GM12878 (cell line): ENCODE results near the gene CHERP. TPM values are rescaled to one million over a fixed set of nuclear protein-coding genes. Genes with fewer than 3 reads are reported as not detected.

ENCODE experiments used
- ASH2L ChIP-seq: fragments of 300-600, 200-600 bp; sonication (generic); IDR thresholded peaks from 2 replicates; pipeline ENCODE4 v1.6.1; 2017; ENCODE audit warnings: low read depth, mild to moderate bottlenecking, borderline replicate concordance
- ATF7 ChIP-seq: fragments of 450-650 bp; IDR thresholded peaks from 2 replicates; pipeline ENCODE4 v1.6.1; 2016; ENCODE audit warnings: low read depth, mild to moderate bottlenecking
- CBFB ChIP-seq: IDR thresholded peaks from 2 replicates; pipeline ENCODE4 v1.6.1; 2016; ENCODE audit warnings: antibody characterized with exemption, low read depth
- CREB1 ChIP-seq: IDR thresholded peaks from 2 replicates; pipeline ENCODE4 v1.6.1; 2012; ENCODE audit warnings: low read depth, mild to moderate bottlenecking, inconsistent platforms
- CREM ChIP-seq: IDR thresholded peaks from 2 replicates; pipeline ENCODE4 v1.6.1; 2014; ENCODE audit warnings: antibody characterized with exemption, low read depth
- EP300 ChIP-seq, 2 experiments: fragments of 150-350 bp in 1 of 2; IDR thresholded peaks; 2 replicates each; pipeline ENCODE4 v1.6.1; 2011 to 2012; ENCODE audit warnings: low read depth in 2 of 2, low read length in 2 of 2, borderline replicate concordance in 1 of 2, improper control_type of control experiment in 1 of 2, inconsistent platforms in 1 of 2; ENCODE audit not compliant: control insufficient read depth in 1 of 2
- HDGF ChIP-seq: fragments of 450-650 bp; IDR thresholded peaks from 2 replicates; pipeline ENCODE4 v1.6.1; 2016; ENCODE audit warnings: antibody characterized with exemption
- KLF5 ChIP-seq: fragments of 450-650 bp; IDR thresholded peaks from 2 replicates; pipeline ENCODE4 v1.6.1; 2014; ENCODE audit warnings: mild to moderate bottlenecking; ENCODE audit not compliant: partially characterized antibody
- MXI1 ChIP-seq: fragments of 150-350 bp; IDR thresholded peaks from 2 replicates; pipeline ENCODE4 v1.6.1; 2011; ENCODE audit warnings: low read depth, mild to moderate bottlenecking, inconsistent platforms, low read length, improper control_type of control experiment
- NR2F1 ChIP-seq: fragments of 450-650 bp; conservative IDR thresholded peaks from 2 replicates; pipeline ENCODE4 v1.6.1; 2017; ENCODE audit warnings: mild to moderate bottlenecking
- PAX8 ChIP-seq: fragments of 450-650 bp; IDR thresholded peaks from 2 replicates; pipeline ENCODE4 v1.6.1; 2017; ENCODE audit warnings: mild to moderate bottlenecking, moderate library complexity
- RAD51 ChIP-seq: fragments of 450-650 bp; IDR thresholded peaks from 2 replicates; pipeline ENCODE4 v1.6.1; 2016; ENCODE audit warnings: moderate library complexity, mild to moderate bottlenecking, inconsistent platforms
- RB1 ChIP-seq: fragments of 450-650 bp; formaldehyde crosslinking; IDR thresholded peaks from 2 replicates; pipeline ENCODE4 v1.6.1; 2017; ENCODE audit warnings: mild to moderate bottlenecking, borderline replicate concordance
- RCOR1 ChIP-seq: conservative IDR thresholded peaks from 2 replicates; pipeline ENCODE4 v1.6.1; 2012; ENCODE audit warnings: low read depth, low read length, improper control_type of control experiment
- SMC3 ChIP-seq: IDR thresholded peaks from 2 replicates; pipeline ENCODE4 v1.6.1; 2011; ENCODE audit warnings: low read length, improper control_type of control experiment, borderline replicate concordance
- SREBF2 ChIP-seq: IDR thresholded peaks from 2 replicates; pipeline ENCODE4 v1.6.1; 2012; ENCODE audit warnings: mild to moderate bottlenecking, low read length
- SRF ChIP-seq, 2 experiments: IDR thresholded peaks; 2 replicates each; pipeline ENCODE4 v1.6.1; 2011; ENCODE audit warnings: low read depth in 2 of 2, low read length in 2 of 2, mild to moderate bottlenecking in 1 of 2, moderate library complexity in 1 of 2
- TCF7 ChIP-seq: IDR thresholded peaks from 2 replicates; pipeline ENCODE4 v1.6.1; 2014; ENCODE audit warnings: antibody characterized with exemption, borderline replicate concordance
- ZNF207 ChIP-seq: fragments of 450-650 bp; IDR thresholded peaks from 2 replicates; pipeline ENCODE4 v1.6.1; 2014; ENCODE audit warnings: antibody characterized with exemption, mild to moderate bottlenecking, borderline replicate concordance
- ZNF622 ChIP-seq: fragments of 450-650 bp; IDR thresholded peaks from 2 replicates; pipeline ENCODE4 v1.6.1; 2017; ENCODE audit warnings: mild to moderate bottlenecking, inconsistent platforms
- polyA plus RNA-seq, 11 experiments: library from polyadenylated mRNA; depleted of rRNA in 4 of 11; unstranded in 6 of 11; stranded (reverse) in 5 of 11; fragments of >200 nt; fragmentation: Nextera tagmentation in 4 of 11; fragmentation: Illumina TruSeq in 1 of 11; extraction: Ambion mirVana in 4 of 11; extraction: Trizol in 1 of 11; gene quantifications; 1 replicate in 1 of 11; 2 replicates in 10 of 11; pipeline versions ENCODE4 v1.2.1 to v1.2.3, GENCODE V29; 2011 to 2016; ENCODE audit warnings: inconsistent platforms in 2 of 11, missing spikeins in 2 of 11, low read depth in 1 of 11
- total RNA-seq, 4 experiments: library from RNA; depleted of rRNA in 3 of 4; stranded (reverse); fragments of >200 nt in 3 of 4; fragmentation: Illumina TruSeq in 1 of 4; extraction: Trizol in 1 of 4; gene quantifications; 2 replicates each; pipeline versions ENCODE4 v1.2.1 to v1.2.3, GENCODE V29; 2013 to 2021
- TF ChIP-seq, protein P1 (sequence below): fragments of 450-650 bp; IDR thresholded peaks from 2 replicates; pipeline ENCODE4 v1.6.1; 2017; ENCODE audit warnings: antibody characterized with exemption, mild to moderate bottlenecking, moderate library complexity
- TF ChIP-seq, protein P2 (sequence below): fragments of 450-650 bp; IDR thresholded peaks from 2 replicates; pipeline ENCODE4 v1.6.1; 2014; ENCODE audit warnings: mild to moderate bottlenecking
- TF ChIP-seq, protein P3 (sequence below): fragments of 450-650 bp; IDR thresholded peaks from 2 replicates; pipeline ENCODE4 v1.6.1; 2016; ENCODE audit warnings: mild to moderate bottlenecking
- TF ChIP-seq, protein P4 (sequence below): IDR thresholded peaks from 2 replicates; pipeline ENCODE4 v1.6.1; 2011; ENCODE audit warnings: low read depth, mild to moderate bottlenecking, low read length, moderate library complexity, borderline replicate concordance; ENCODE audit errors: extremely low read depth
- TF ChIP-seq, protein P5 (sequence below): IDR thresholded peaks from 2 replicates; pipeline ENCODE4 v1.6.1; 2011; ENCODE audit warnings: low read depth, low read length, improper control_type of control experiment, borderline replicate concordance

CHERP gene
- total and polyA plus RNA-seq, 10 of the 15 experiments (the other 5 are each of a cell fraction or from before 2014, with no cell fraction given), result 0.66 to 65.3 (median 12.2) TPM

DNA sequence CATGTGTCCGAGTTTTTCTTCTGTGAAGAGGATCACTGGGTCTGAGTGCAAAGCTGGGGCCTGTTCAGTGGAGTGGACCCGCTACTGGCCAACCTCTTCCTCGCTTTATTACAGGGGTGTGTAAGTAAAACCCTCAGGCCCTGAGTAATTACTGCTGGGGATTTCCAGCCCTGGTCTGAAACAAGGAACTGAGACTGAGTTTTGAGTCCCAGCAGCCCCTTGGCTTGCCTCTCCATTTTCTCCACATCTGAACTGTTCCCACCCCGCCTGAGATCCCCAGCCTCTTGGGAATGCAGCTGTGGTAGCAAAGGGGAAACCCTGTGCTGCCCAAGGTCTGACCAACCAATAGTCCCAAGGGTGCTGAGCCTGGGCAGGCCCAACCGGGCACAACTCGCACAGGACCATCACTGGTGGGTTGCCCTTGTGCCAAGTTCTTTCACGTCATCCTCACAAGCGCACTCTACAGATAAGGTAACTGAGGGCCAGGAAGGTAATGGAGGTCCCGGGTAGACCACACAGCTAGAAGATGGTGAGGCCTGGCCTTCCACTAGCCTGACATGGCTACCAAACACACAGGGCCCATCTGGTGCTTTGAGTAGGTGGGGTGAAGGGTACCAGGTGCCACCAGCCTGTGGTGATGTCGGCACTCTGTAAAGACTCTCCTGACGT lies 43.7 kb upstream of the CHERP start (continued):
- TF ChIP-seq MXI1 (peak; percentile 87; the same call in 1 of the 2 replicates), HDGF (peak; percentile 90), TCF7 (no peak; the same call in 1 of the 2 replicates), PAX8 (no peak), SRF (IDR thresholded peaks at IDR 0.05; ENCODE audit: low read depth in 2 of 2, low read length in 2 of 2) (0 out of 4 replicates have a peak, but pooled peaks of 1 of the 2 experiments have one; percentile 13), CREB1 (no peak), RAD51 (no peak), KLF5 (peak; percentile 27), SMC3 (no peak; the same call in 1 of the 2 replicates), NR2F1 (peak; percentile 63), CREM (peak; percentile 64), EP300 (IDR thresholded peaks at IDR 0.05; ENCODE audit: borderline replicate concordance in 1 of 2, control insufficient read depth in 1 of 2, low read depth in 2 of 2, low read length in 2 of 2) (peak; percentile 85 to 94), ZNF207 (peak; percentile 58), RB1 (peak; percentile 95; the same call in 1 of the 2 replicates), SREBF2 (no peak), ASH2L (no peak), ZNF622 (no peak), RCOR1 (no peak; the same call in 1 of the 2 replicates), CBFB (peak; percentile 71), ATF7 (peak; percentile 83)
- TF ChIP-seq, protein P1, sequence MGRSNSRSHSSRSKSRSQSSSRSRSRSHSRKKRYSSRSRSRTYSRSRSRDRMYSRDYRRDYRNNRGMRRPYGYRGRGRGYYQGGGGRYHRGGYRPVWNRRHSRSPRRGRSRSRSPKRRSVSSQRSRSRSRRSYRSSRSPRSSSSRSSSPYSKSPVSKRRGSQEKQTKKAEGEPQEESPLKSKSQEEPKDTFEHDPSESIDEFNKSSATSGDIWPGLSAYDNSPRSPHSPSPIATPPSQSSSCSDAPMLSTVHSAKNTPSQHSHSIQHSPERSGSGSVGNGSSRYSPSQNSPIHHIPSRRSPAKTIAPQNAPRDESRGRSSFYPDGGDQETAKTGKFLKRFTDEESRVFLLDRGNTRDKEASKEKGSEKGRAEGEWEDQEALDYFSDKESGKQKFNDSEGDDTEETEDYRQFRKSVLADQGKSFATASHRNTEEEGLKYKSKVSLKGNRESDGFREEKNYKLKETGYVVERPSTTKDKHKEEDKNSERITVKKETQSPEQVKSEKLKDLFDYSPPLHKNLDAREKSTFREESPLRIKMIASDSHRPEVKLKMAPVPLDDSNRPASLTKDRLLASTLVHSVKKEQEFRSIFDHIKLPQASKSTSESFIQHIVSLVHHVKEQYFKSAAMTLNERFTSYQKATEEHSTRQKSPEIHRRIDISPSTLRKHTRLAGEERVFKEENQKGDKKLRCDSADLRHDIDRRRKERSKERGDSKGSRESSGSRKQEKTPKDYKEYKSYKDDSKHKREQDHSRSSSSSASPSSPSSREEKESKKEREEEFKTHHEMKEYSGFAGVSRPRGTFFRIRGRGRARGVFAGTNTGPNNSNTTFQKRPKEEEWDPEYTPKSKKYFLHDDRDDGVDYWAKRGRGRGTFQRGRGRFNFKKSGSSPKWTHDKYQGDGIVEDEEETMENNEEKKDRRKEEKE, result no peak
- TF ChIP-seq, protein P2, sequence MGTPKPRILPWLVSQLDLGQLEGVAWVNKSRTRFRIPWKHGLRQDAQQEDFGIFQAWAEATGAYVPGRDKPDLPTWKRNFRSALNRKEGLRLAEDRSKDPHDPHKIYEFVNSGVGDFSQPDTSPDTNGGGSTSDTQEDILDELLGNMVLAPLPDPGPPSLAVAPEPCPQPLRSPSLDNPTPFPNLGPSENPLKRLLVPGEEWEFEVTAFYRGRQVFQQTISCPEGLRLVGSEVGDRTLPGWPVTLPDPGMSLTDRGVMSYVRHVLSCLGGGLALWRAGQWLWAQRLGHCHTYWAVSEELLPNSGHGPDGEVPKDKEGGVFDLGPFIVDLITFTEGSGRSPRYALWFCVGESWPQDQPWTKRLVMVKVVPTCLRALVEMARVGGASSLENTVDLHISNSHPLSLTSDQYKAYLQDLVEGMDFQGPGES, result no peak
- TF ChIP-seq, protein P3, sequence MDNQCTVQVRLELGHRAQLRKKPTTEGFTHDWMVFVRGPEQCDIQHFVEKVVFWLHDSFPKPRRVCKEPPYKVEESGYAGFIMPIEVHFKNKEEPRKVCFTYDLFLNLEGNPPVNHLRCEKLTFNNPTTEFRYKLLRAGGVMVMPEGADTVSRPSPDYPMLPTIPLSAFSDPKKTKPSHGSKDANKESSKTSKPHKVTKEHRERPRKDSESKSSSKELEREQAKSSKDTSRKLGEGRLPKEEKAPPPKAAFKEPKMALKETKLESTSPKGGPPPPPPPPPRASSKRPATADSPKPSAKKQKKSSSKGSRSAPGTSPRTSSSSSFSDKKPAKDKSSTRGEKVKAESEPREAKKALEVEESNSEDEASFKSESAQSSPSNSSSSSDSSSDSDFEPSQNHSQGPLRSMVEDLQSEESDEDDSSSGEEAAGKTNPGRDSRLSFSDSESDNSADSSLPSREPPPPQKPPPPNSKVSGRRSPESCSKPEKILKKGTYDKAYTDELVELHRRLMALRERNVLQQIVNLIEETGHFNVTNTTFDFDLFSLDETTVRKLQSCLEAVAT, result no peak; the same call in 1 of the 2 replicates
- TF ChIP-seq, protein P4, sequence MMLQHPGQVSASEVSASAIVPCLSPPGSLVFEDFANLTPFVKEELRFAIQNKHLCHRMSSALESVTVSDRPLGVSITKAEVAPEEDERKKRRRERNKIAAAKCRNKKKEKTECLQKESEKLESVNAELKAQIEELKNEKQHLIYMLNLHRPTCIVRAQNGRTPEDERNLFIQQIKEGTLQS, result no peak
- TF ChIP-seq, protein P5, sequence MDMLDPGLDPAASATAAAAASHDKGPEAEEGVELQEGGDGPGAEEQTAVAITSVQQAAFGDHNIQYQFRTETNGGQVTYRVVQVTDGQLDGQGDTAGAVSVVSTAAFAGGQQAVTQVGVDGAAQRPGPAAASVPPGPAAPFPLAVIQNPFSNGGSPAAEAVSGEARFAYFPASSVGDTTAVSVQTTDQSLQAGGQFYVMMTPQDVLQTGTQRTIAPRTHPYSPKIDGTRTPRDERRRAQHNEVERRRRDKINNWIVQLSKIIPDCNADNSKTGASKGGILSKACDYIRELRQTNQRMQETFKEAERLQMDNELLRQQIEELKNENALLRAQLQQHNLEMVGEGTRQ, result no peak
